OCI-LY7 (cell line): ENCODE data around the gene A1CF.
"Not testable (repeated sequence)": the region's sequence is repeated elsewhere in the genome, so short reads cannot be mapped to it uniquely, and the experiment has no call there.

ENCODE experiments used
- CTCF ChIP-seq: fragments of 200-600 bp; sonication (generic); conservative IDR thresholded peaks from 2 replicates; pipeline ENCODE4 v1.5.1; 2014; ENCODE audit warnings: mild to moderate bottlenecking, antibody characterized with exemption, low read length, moderate library complexity, mixed read lengths
- EZH2phosphoT487 ChIP-seq: fragments of 200-600 bp; sonication (generic); IDR thresholded peaks from 2 replicates; pipeline ENCODE4 v1.6.1; 2018; ENCODE audit warnings: low read depth, borderline replicate concordance, mild to moderate bottlenecking, mixed run types, antibody characterized with exemption, low read length, moderate library complexity, mixed read lengths

GRCh38 chr10:50780036-50780435 lies 105.4 kb downstream of the A1CF start:
- TF ChIP-seq CTCF, EZH2phosphoT487: not testable (repeated sequence)
